ENCODE measurements around the gene STEEP1. TPM values are rescaled to one million over a fixed set of nuclear protein-coding genes. Genes with fewer than 3 reads are reported as not detected.

Gene STEEP1
- total RNA-seq, 1 experiment from 2014 or later: 30.4 TPM

DNA sequence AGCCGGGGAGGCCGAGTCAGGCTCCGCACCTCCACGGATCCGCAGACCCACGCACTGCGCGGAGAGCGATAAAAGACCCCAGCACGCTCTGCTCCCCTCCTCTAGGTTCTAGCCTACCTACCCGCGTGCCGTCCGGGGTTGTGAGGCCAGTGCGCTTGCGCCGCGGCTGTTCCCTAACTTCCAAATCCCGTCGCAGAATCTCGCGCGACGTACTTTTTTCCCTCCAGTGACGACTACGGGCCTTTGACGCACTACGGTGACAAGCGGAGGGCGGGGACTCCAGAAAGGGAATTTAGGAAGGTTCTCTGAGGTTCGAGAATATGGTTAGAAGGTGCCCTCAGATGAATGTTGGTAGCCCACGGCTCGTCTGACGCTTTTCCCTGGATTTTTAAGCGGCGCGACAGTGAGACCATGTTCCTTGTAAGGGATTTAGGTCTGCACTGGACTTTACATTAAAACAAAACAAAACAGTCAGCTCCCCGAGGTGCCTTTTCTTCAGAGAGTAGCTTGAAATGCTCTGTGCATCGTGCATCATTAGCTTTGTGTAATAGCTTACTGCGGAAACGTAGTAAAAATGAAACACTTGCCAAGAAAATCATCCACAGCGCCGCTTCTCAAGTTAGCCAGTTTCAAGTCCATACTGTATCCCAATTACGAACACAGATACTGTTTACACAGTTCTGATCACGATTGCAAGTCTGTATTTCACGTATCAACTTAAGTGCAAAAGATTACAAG, 41.2 kb upstream of the STEEP1 start, which contains the start of gene NKRF:
Gene NKRF, minus strand, starts transcription at position 145 of the 738 bp plus-strand sequence.
- peaks cover 36% of the 10 kb centered on the region for H3K27me3 Mint-ChIP-seq (ENCODE audit: low read depth)
- peak within 1 kb of the TSS; percentile 96 for H3K9ac ChIP-seq (ENCODE audit: extremely low read depth, insufficient read length, low read length)
- H3K4ac ChIP-seq (ENCODE audit: low read depth, low read length): no peak within 1 kb of the TSS
- peaks cover 8% of the 10 kb centered on the region for H3K23me2 ChIP-seq (ENCODE audit: insufficient read length, low read depth, low read length, poor library complexity, severe bottlenecking)
- no peak within 1 kb of the TSS for H2BK120ac ChIP-seq (ENCODE audit: low read depth, low read length, poor library complexity, severe bottlenecking)
- no peak within 1 kb of the TSS for H2BK12ac ChIP-seq (ENCODE audit: insufficient read length, low read depth, low read length)
- peak within 1 kb of the TSS in 2 of 3 experiments; percentile 93; a peak in 3 of 7 replicates for H3K27ac Mint-ChIP-seq
- H3K4me3 Mint-ChIP-seq: peak within 1 kb of the TSS; percentile 80 to 90
- H3K56ac ChIP-seq (ENCODE audit: insufficient read length, low read depth, low read length): no peak within 1 kb of the TSS
- no peak within 1 kb of the TSS for H4K91ac ChIP-seq (ENCODE audit: insufficient read length, low read depth, low read length)
- peak within 1 kb of the TSS; percentile 99 for H3K14ac ChIP-seq (ENCODE audit: insufficient read depth, low read length)
- H3K23ac ChIP-seq (ENCODE audit: insufficient read length, low read depth, low read length): peak within 1 kb of the TSS; percentile 69
- peaks cover 15 to 16% of the 10 kb centered on the region in 2 experiments for H3K4me1 Mint-ChIP-seq
- no peaks in the 10 kb centered on the region; the same call in 1 of the 2 replicates for H3K4me1 ChIP-seq (ENCODE audit: insufficient read depth, low read length)
- H4K20me1 ChIP-seq (ENCODE audit: control insufficient read depth, insufficient read depth, insufficient read length): no peaks in the 10 kb centered on the region
- H4K5ac ChIP-seq (ENCODE audit: insufficient read length, low read depth, low read length): no peak within 1 kb of the TSS
- H3K9me3 Mint-ChIP-seq: peaks cover 67 to 69% of the 10 kb centered on the region in 2 experiments
- H3K18ac ChIP-seq (ENCODE audit: insufficient read length, low read depth, low read length): peak within 1 kb of the TSS; percentile 88
- peaks cover 12 to 15% (median 13%) of the 10 kb centered on the region in 3 experiments for H3K36me3 Mint-ChIP-seq (ENCODE audit: insufficient read depth in 1 of 3, low read depth in 3 of 3)
- H2BK20ac ChIP-seq (ENCODE audit: low read depth, low read length, poor library complexity, severe bottlenecking): no peak within 1 kb of the TSS
- H2AFZ ChIP-seq (ENCODE audit: low read length): no peak within 1 kb of the TSS
- peaks cover 12% of the 10 kb centered on the region for H3K9me3 ChIP-seq (ENCODE audit: control insufficient read depth, low read depth, low read length)
- H2AK5ac ChIP-seq (ENCODE audit: insufficient read length, low read length): no peak within 1 kb of the TSS
- no peaks in the 10 kb centered on the region for H3K79me1 ChIP-seq (ENCODE audit: insufficient read depth, low read depth, low read length, poor library complexity, severe bottlenecking)
- no peaks in the 10 kb centered on the region; the same call in 1 of the 2 replicates for H3K27me3 ChIP-seq (ENCODE audit: insufficient read depth, low read length)
- no CpG with 5 or more reads among the region's 46 CpGs for WGBS (ENCODE audit: extremely low coverage, insufficient read length, low lambda C conversion rate)
- no peaks in the 10 kb centered on the region; the same call in 1 of the 2 replicates for H3K79me2 ChIP-seq (ENCODE audit: insufficient read depth, low read length)
- DNase-seq: peak; percentile 87
- peak within 1 kb of the TSS; percentile 90 for H3K4me2 ChIP-seq (ENCODE audit: insufficient read depth, insufficient read length, low read length)
- H3K27ac ChIP-seq (ENCODE audit: insufficient read length, low read depth, low read length): no peak within 1 kb of the TSS
- TF ChIP-seq, protein P1, sequence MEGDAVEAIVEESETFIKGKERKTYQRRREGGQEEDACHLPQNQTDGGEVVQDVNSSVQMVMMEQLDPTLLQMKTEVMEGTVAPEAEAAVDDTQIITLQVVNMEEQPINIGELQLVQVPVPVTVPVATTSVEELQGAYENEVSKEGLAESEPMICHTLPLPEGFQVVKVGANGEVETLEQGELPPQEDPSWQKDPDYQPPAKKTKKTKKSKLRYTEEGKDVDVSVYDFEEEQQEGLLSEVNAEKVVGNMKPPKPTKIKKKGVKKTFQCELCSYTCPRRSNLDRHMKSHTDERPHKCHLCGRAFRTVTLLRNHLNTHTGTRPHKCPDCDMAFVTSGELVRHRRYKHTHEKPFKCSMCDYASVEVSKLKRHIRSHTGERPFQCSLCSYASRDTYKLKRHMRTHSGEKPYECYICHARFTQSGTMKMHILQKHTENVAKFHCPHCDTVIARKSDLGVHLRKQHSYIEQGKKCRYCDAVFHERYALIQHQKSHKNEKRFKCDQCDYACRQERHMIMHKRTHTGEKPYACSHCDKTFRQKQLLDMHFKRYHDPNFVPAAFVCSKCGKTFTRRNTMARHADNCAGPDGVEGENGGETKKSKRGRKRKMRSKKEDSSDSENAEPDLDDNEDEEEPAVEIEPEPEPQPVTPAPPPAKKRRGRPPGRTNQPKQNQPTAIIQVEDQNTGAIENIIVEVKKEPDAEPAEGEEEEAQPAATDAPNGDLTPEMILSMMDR (conservative IDR thresholded peaks at IDR 0.05): no peak
- no peak within 1 kb of the TSS for H2BK5ac ChIP-seq (ENCODE audit: insufficient read length, low read length)
- no peak within 1 kb of the TSS for H3T11ph ChIP-seq (ENCODE audit: low read length)
- H2BK15ac ChIP-seq (ENCODE audit: low read depth, low read length): no peak within 1 kb of the TSS
- no peak within 1 kb of the TSS for H4K8ac ChIP-seq (replicated peaks; ENCODE audit: insufficient read length, low read depth, low read length)

Measured in H9 (cell line).